Measurements from ENCODE around the gene NR5A1. TPM values are rescaled to one million over a fixed set of nuclear protein-coding genes. Genes with fewer than 3 reads are reported as not detected.
A peak's percentile ranks its signal among the peaks of the same experiment; 100 is the strongest.

NR5A1 gene
- total RNA-seq, 1 experiment from 2014 or later, result 0.64 TPM

GRCh38 chr9:124480621-124480981, 26.6 kb downstream of the NR5A1 start:
- H4K20me1 ChIP-seq (ENCODE audit: insufficient read depth), result no peaks in the 10 kb centered on the region
- H3K79me2 ChIP-seq (ENCODE audit: insufficient read depth, low read length), result no peaks in the 10 kb centered on the region
- no peak overlapping the region for H3K4me3 ChIP-seq (replicated peaks in 1 of 2; ENCODE audit: low read depth in 1 of 2, low read length in 2 of 2)
- ATAC-seq, result peak; percentile 84
- H2AFZ ChIP-seq (ENCODE audit: low read depth, low read length, poor library complexity, severe bottlenecking), result peak overlapping the region; percentile 98
- RAD21 ChIA-PET (ENCODE audit: low non-redundant PET in 1 of 2, low total read pairs in 2 of 2, uncharacterized antibody in 2 of 2, unreplicated experiment in 2 of 2), result no interaction called here
- peaks cover 9 to 26% of the 10 kb centered on the region in 2 experiments for H3K4me1 ChIP-seq (ENCODE audit: control insufficient read depth in 1 of 2, insufficient read depth in 2 of 2, low read length in 2 of 2)
- POLR2A ChIA-PET, result no interaction called here
- CTCF ChIA-PET, result no interaction called here
- TF ChIP-seq POLR2A (IDR thresholded peaks at IDR 0.05; ENCODE audit: borderline replicate concordance, extremely low read depth, insufficient read depth, insufficient read length), result no peak
- TF ChIP-seq ZFX (IDR thresholded peaks at IDR 0.05), result no peak
- TF ChIP-seq POLR2AphosphoS5 (IDR thresholded peaks at IDR 0.05; ENCODE audit: low read depth, low read length), result no peak
- TF ChIP-seq CBX3 (IDR thresholded peaks at IDR 0.05; ENCODE audit: low read depth), result no peak
- no peak for TF ChIP-seq EZH2 (IDR thresholded peaks at IDR 0.05)
- TF ChIP-seq MAX (IDR thresholded peaks at IDR 0.05), result peak; percentile 88
- TF ChIP-seq EGR1 (IDR thresholded peaks at IDR 0.05; ENCODE audit: low read depth), result no peak
- no peak for TF ChIP-seq ZNF274 (IDR thresholded peaks at IDR 0.05; ENCODE audit: low read depth, low read length)
- no peak for TF ChIP-seq SP1 (IDR thresholded peaks at IDR 0.05; ENCODE audit: low read depth)
- TF ChIP-seq, protein P1, sequence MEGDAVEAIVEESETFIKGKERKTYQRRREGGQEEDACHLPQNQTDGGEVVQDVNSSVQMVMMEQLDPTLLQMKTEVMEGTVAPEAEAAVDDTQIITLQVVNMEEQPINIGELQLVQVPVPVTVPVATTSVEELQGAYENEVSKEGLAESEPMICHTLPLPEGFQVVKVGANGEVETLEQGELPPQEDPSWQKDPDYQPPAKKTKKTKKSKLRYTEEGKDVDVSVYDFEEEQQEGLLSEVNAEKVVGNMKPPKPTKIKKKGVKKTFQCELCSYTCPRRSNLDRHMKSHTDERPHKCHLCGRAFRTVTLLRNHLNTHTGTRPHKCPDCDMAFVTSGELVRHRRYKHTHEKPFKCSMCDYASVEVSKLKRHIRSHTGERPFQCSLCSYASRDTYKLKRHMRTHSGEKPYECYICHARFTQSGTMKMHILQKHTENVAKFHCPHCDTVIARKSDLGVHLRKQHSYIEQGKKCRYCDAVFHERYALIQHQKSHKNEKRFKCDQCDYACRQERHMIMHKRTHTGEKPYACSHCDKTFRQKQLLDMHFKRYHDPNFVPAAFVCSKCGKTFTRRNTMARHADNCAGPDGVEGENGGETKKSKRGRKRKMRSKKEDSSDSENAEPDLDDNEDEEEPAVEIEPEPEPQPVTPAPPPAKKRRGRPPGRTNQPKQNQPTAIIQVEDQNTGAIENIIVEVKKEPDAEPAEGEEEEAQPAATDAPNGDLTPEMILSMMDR (IDR thresholded peaks at IDR 0.05 in 2 of 3, conservative IDR thresholded peaks at IDR 0.05 in 1 of 3; ENCODE audit: borderline replicate concordance in 1 of 3, insufficient read depth in 1 of 3, low read depth in 2 of 3, low read length in 2 of 3), result peak; percentile 58 to 75 (median 68); a peak in 5 of 6 replicates
- TF ChIP-seq, protein P2, sequence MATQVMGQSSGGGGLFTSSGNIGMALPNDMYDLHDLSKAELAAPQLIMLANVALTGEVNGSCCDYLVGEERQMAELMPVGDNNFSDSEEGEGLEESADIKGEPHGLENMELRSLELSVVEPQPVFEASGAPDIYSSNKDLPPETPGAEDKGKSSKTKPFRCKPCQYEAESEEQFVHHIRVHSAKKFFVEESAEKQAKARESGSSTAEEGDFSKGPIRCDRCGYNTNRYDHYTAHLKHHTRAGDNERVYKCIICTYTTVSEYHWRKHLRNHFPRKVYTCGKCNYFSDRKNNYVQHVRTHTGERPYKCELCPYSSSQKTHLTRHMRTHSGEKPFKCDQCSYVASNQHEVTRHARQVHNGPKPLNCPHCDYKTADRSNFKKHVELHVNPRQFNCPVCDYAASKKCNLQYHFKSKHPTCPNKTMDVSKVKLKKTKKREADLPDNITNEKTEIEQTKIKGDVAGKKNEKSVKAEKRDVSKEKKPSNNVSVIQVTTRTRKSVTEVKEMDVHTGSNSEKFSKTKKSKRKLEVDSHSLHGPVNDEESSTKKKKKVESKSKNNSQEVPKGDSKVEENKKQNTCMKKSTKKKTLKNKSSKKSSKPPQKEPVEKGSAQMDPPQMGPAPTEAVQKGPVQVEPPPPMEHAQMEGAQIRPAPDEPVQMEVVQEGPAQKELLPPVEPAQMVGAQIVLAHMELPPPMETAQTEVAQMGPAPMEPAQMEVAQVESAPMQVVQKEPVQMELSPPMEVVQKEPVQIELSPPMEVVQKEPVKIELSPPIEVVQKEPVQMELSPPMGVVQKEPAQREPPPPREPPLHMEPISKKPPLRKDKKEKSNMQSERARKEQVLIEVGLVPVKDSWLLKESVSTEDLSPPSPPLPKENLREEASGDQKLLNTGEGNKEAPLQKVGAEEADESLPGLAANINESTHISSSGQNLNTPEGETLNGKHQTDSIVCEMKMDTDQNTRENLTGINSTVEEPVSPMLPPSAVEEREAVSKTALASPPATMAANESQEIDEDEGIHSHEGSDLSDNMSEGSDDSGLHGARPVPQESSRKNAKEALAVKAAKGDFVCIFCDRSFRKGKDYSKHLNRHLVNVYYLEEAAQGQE (IDR thresholded peaks at IDR 0.05; ENCODE audit: low read depth), result no peak
- TF ChIP-seq RAD21 (IDR thresholded peaks at IDR 0.05; ENCODE audit: low read depth), result no peak
- peak; percentile 32 for TF ChIP-seq TCF7L2 (IDR thresholded peaks at IDR 0.05; ENCODE audit: borderline replicate concordance, extremely low read depth, insufficient read depth, insufficient read length)
- no peak for TF ChIP-seq EZH2phosphoT487 (IDR thresholded peaks at IDR 0.05; ENCODE audit: borderline replicate concordance)
- TF ChIP-seq YY1 (IDR thresholded peaks at IDR 0.05; ENCODE audit: extremely low read depth, insufficient replicate concordance, low read depth, low read length), result peak; percentile 43
- intact Hi-C loops (cut with micrococcal nuclease), result loop anchor here (2.0 kb wide), 1 partner anchor 62 kb away; no protein-coding TSS in a partner anchor
- H3K27ac ChIP-seq (ENCODE audit: low read depth, low read length), result no peak overlapping the region
- H3K9me2 ChIP-seq (ENCODE audit: insufficient read depth), result no peaks in the 10 kb centered on the region
- H3K9ac ChIP-seq (ENCODE audit: low read length), result no peak overlapping the region
- no TSS peak for BruUV-seq (replicated peaks)
- H3K27me3 ChIP-seq (ENCODE audit: insufficient read depth, low read length), result no peaks in the 10 kb centered on the region
- no peaks in the 10 kb centered on the region for H3K9me3 ChIP-seq (ENCODE audit: control insufficient read depth in 1 of 2, insufficient read depth in 1 of 2, low read depth in 1 of 2, low read length in 2 of 2)
- H3K36me3 ChIP-seq (ENCODE audit: control insufficient read depth in 1 of 2, insufficient read depth in 2 of 2, low read length in 2 of 2), result no peaks in the 10 kb centered on the region
- DNase-seq (ENCODE audit: low read depth, low spot score), result peak; percentile 32
- peak overlapping the region; percentile 14; the same call in 1 of the 2 replicates for H3K4me2 ChIP-seq (ENCODE audit: low read length)

Measured in HCT116 (cell line).